Posterior cingulate gyrus (tissue), 11 donors: ENCODE results near the gene ACOT12.

Experiments used
- DNase-seq, 10 donors: peaks; one replicate each; pipeline versions ENCODE4 v3.0.0 to v3.0.0-alpha.2; 2020 to 2021; ENCODE audit warnings: mixed read lengths in 3 of 10
- intact Hi-C: fragments of 100-400 bp; cut with DNase I; formaldehyde crosslinking; loops from one replicate; pipeline ENCODE4 v1.15.1; 2023

Gene ACOT12

DNA sequence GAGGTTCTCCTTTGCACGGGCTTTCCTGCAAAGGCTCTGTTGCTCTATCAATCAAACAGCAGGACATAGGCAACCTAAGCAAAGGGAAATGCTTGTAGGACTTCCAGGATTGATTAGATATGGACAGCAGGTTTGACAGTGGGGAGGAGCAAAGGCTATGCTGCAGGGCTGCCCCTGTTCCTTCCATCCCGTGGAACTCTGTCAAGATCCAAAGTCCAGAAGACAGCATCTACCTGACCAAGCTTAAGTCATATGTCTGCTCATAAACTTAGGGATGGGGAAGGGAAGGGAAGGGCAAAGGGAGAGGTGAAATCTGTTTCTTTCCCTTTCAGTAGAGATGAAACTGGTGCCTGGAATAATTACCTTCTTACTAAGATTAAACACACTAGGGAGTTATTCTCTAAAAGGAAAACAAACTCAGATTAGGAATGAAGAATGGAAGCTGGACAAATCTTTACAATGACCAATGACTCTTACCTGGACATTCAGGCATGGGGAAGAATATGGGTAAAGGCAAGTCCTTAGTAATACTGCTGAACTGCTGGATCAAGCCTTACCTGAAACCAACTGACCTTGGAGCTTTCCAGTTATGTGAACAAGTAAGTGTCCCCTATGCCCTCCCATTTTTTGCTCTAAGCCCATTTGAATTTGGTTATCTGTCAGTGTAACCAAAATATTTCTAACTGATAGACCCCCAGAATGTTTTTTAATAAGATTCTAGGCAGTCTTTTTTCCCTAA lies 8.4 kb upstream of the ACOT12 start:
- no peak for DNase-seq
- intact Hi-C loops: no loop called here

DNA sequence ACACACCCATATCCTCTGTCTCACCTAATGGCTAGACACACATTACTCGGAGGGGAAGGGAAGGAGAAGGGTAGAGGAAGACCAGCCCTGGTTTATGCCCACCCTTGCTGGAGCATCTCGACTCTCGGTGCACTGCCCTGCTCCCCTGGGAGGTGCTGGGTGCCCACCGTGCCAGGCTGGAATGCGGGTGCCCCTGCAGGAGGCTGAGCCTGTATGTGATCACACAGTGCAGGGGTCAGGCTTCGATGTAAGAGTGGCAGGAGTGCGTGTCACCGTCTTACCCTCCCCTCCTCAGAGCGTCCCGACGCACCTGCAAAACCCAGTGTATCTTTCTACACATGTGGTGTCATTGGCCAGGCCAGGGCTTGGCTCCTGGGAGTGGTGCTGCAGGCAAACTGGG lies 7.3 kb upstream of the ACOT12 start:
- intact Hi-C loops: no loop called here
- peak in 1 of 10 donors; percentile 65 for DNase-seq

DNA sequence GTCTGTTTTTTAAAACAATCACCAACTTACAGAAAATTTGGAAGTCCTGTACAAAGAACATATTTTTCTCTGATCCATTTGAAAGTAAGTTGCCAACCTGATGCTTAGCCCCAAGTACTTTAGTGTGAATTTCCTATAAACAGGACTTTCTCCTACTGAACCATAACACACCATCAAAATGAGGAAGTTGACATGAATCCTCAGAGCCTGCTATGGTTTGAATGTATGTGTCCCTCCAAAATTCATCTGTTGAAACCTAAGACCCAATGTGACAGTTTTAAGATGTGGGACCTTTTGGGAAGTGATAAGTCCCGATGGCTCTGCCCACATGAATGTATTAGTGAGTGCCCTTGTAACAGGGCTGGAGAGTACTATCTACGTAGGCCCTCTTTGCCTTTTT lies 6.4 kb upstream of the ACOT12 start:
- intact Hi-C loops: no loop called here
- DNase-seq: no peak

DNA sequence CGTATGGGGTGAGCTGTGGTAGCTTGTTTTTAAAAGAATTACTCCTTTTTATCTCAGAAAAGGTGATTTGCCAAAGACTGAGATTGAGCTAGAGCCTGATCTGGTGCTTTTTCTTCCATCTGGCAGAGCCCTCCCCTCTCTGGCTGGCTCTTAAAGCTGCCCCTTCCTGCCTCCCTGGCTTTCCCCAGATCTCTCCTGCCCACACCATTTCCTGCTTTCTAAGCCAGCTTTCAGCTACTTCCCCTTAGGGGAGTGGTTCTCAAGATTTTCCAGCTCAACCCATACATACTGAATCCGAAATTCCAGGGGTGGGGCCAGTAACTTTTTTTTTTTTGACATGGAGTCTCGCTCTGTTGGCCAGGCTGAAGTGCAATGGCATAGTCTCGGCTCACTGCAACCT lies 4.8 kb upstream of the ACOT12 start:
- no peak for DNase-seq
- intact Hi-C loops: no loop called here

DNA sequence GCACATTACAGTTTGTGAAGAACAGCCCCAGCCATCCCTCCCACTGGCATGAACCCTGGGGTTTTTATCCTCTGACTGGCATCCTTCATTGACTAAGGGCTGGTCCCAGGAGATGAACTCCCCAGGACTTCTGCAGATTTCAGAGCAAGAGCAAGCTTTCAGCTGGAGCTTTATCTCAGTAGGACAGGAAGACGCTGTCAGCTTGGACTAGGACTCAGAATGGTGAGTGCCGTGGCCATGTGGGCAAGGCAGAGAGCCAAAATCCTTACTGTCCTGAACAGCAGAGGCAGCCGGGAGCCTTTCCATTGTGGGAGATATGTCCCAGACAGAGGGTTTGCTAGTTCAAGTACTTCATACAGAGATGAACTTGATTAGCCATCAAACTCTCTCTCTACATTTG lies 3.2 kb upstream of the ACOT12 start:
- peak in 4 of 10 donors; percentile 9 to 82 (median 48) for DNase-seq
- intact Hi-C loops: no loop called here

DNA sequence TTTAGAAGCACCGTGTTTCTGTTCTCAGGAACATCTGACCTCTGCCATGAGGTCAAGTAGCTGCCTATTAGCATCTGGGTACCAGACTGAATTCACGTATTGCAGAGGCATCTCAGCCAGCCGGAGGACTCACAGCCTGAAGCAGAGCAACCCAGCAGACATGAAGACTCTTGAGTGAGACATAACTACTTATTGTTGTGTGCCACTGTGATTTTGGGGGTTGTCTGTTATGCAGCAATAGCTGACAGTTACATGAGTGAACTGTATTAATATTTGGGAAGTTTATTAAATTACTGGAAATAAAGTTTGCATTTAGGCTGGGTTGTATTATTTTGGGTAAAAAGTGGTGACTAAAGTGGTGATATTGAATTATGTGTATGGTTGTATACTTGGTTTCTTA lies 1.3 kb upstream of the ACOT12 start:
- DNase-seq: peak in 1 of 10 donors; percentile 30
- intact Hi-C loops: no loop called here

DNA sequence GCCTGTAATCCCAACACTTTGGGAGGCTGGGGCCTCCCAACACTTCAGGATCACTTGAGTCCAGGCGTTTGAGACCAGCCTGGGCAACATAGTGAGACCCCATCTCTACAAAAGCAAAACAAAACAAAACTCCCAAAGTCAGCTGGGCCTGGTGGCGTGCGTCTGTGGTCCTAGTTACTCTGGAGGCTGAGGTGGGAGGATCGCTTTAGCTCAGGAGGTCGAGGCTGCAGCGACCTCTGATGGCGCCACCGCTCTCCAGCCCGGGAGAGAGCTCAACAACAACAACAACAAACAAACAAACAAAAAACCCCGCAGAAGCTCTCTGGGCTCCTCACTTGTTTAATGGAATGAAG lies 528 bp downstream of the ACOT12 start:
- intact Hi-C loops: no loop called here
- DNase-seq: no peak

DNA sequence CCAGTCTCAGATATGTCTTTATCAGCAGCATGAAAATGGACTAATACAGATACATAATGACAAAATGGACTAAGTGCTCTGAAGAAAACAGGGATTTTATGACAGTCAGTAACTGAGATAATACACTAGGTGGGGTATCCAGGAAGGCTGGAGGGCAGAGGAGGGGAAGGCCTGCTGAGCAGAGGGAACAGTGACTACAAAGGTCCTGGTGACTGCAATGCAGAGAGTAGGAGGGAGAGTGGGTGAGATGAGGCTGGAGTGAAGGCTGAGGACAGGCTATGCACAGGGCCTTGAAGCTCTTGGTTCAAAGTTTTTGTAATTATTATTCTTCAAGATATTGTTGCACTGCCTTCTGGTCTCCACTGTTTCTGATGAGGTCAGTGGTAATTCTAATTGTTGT lies 4.9 kb downstream of the ACOT12 start:
- no peak for DNase-seq
- intact Hi-C loops: no loop called here

DNA sequence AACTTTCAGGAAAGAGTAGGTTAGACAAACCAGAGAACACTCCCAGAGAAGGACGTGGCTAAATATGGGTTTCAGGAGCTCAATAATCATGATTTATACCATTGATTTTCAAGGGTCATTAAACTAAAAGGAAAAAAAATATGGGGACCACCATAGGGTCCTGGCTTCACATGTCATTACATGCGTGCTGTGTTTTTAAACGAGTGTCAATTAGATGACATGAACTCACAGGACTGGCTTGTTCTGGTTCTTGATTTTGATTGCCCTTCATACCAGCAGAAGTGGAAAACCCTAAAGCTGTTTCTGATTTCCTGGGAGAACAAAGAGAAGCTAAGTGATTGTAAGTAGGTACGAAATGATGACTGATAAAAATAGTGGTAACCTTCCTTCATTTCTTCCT lies 5.8 kb downstream of the ACOT12 start:
- intact Hi-C loops: no loop called here
- DNase-seq: no peak

DNA sequence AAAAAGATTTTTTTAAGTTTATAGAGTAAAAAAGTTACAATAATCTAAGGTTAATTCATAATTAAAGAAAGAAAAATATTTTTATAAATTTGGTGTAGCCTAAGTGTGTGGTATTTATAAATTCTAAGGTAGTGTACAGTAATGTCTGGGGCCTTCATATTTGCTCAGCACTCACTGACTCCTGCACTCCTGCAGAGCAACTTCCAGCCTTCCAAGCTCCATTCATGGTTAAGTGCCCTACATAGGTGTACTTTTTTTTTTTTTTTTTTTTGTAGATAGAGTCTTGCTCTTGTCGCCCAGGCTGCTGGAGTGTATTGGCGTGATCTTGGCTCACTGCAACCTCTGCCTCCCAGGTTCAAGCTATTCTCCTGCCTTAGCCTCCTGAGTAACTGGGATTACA lies 10.1 kb downstream of the ACOT12 start:
- intact Hi-C loops: no loop called here
- no peak for DNase-seq

DNA sequence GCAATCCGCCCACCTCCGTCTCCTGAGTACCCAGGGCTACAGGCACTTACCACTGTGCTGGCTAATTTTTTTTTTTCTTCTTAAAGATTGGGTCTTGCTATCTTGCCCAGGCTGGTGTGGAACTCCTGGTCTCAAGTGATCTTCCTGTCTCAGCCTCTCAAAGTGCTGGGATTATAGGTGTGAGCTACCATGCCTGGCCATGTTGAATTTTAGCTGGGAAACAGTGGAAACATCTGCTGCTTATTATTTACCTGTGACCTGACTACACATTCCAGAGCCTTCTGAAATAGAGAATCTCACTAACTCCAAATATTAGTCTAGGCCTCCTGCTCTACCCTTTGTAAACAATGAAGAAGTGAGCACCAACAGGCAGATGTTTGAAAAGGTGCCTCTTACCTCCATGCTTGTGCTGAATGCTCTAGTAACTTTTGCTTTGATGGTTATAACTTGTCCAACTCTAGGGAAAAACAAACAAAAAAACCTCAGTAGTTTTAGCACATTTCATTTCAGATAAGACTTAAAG lies 22.5 kb downstream of the ACOT12 start:
- no peak for DNase-seq
- intact Hi-C loops: no loop called here

DNA sequence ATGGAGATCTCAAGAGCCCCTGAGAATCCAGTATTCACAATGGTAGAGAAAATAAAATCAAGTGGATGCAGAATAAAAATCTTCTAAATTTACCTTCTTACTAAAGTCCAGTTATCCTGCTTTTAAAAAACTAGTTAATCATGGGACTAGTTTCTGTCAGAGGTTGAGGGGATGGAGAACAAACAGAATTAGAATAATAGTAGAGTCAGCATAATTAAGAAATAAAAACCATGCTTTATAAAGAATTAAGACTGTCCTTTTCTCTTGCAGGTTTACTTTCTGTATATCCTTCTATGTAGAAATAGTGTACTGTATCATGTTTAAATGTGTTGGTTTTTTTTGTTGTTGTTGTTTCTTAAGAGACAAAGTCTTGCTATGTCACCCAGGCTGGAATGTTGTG lies 23.0 kb downstream of the ACOT12 start:
- no peak for DNase-seq
- intact Hi-C loops: no loop called here

DNA sequence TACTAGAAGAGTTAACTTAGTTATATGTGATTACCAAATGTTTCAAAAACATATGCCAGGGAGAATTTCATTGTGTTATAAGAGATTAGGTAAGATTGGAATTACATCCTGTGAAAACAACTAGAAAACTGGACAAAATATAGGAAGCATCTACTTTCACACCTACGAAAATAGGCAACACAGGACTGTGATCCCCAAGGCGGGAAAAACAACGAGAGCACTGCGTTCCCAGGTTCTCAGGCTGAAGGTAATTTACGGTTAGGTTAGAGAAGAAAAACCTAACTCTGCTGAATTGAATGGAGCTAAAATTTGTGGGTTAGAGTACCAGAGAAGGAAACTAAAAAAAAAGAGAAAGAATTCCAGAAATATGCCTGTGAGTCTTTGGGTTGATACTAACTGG lies 28.4 kb downstream of the ACOT12 start:
- intact Hi-C loops: no loop called here

DNA sequence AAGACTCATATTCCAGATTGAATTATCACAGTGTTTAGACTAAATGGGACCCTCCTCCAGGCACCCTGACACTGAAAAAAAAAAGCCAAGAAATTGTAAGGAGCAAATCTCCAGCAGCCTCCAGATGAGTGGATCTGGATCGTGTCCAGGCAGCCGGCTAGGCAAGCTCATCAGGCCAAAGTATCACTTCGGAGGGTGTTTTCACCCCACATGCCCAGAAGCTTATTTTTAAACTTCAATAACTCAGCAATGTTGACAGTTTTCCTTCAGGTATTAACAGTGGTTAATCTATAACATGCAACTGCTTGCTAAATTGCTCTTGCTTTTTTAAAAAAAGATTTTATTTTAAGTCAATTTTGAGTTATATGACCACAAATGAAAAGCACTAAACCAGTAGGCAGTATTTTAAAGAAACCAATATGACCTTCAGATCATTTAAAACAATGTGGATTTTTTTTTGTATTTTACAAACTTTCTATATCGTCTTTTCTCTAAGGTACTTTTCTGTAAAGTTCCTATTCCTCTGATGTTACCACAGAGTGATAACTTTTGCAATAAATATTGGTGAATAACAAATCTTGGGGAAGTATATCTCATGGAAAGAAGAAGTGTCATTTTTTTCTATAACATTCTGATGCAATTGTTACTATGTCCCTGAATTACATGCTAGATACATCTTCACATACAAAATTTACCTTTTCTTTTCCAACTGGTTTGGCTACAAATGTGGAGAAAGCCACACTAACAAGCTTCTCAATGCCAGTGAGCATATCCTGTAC lies 30.7 kb downstream of the ACOT12 start:
- no peak for DNase-seq
- intact Hi-C loops: no loop called here

More for the DNA sequence above, 28.4 kb downstream of the ACOT12 start:
- DNase-seq: no peak

DNA sequence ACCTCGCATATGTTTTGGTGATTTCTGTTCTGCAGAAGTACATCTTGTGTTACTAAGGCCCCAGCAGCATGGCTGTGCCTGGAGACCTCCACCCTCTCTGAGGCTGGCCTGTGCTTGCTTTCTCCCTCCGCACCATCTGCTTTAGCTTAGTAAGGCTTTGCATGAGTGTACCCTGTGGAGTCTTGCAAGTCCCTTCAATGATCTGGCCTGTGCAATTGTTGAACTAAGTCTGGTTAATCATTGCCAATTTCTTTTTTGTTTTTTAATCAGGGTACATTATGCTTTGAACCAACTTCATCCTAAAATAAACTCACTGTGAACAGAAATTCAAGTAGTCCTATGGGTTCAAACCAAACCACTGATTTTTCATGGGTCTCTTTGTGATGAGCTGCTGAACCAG lies 32.3 kb downstream of the ACOT12 start:
- DNase-seq: no peak
- intact Hi-C loops: no loop called here

DNA sequence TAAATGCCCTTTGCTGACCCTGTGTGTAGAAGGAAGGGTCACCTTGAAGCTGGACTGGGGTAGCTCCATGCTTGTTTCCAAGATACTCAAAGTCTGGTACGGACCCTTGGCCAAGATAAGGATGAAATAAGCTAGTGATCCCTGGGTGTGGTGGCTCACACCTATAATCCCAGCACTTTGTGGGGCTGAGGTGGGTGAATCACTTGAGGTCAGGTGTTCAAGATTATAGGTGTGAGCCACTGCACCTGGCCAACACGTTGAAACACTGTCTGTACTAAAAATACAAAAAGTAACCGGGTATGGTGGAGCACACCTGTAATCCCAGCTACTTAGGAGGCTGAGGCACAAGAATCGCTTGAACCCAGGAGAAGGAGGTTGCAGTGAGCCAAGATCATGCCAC lies 33.3 kb downstream of the ACOT12 start:
- intact Hi-C loops: no loop called here
- DNase-seq: no peak

DNA sequence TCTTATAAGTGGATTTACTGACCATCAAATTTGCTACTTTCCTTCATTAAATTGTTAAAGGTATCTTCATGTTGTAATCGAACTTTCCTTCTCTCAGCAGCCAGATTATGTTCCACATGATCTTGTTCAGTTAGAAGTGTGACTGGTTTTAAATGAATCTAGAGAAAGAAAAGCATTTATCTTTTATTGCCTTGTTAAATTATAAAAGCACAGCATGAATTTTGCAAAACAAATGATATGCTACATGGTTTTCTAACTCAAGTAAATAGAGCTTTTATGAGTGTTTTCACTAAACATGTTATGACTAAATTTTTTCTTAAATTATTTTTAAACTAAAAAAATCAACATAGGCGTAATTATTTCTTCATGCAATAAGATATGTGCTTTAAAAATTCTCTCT lies 34.1 kb downstream of the ACOT12 start:
- DNase-seq: no peak
- intact Hi-C loops: no loop called here

DNA sequence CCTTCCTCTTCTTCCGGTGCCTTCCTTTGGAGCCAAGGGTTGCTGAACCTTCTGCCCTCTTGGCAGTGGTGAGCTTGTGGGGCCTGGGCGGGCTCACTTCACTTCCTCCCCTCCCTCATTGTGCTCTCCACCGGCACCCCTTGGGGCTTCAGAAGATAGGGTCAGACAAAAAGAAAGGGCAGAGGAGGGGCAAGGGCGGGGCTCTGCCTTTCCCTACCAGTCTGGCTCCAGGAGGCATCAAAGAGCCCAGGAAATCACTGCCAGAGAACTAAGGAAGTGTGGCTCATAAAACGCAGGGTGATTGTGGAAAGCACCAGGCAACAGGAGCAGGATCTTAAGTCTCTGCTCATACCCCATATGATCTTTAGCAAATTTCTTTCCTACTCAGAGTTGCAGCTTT lies 34.8 kb downstream of the ACOT12 start:
- intact Hi-C loops: no loop called here

DNA sequence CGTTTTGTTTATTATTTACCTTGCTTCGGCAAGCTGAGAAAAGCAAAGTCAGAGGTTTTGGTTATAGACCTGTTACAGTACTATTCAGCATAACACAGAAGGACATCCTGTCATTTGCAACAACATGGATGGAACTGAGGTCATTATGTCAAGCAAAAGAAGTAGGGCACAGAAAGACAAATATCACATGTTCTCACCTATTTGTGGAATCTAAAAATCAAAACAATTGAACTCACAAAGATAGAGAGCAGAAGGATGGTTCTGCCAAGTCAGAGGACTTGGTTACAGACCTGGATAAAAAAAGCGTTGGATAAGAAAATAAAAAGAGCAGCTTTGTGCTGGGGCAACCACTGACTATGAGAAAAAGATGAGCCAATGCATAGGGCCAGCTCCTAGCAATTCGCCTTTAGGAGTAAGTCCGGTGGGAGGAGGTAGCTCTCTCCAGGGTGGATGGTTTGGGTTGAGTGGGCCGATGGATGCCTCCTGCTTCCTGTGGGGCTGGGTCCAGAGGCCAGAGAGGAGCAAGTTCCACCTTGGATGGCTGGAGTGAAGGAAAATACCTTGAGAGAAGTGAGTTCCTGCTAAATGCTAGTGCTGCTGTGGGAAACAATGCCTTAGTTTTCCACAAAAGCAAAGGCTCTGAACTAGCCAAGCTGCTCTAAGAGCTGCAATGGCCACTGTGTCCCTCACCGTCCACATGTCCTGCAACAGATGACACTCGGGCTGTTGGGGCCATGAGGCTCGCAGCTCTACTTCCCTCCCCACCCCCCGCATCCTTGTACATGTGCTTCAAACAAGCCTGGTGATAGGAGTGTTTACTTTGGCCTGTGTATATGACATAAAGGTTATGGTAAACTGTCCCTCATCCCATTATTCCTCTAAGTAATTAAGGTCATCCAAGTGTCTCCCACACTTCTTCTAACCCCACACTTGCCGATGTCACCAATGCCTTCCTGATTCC lies 38.4 kb downstream of the ACOT12 start:
- intact Hi-C loops: no loop called here
- DNase-seq: no peak

More for the DNA sequence above, 34.8 kb downstream of the ACOT12 start:
- no peak for DNase-seq

DNA sequence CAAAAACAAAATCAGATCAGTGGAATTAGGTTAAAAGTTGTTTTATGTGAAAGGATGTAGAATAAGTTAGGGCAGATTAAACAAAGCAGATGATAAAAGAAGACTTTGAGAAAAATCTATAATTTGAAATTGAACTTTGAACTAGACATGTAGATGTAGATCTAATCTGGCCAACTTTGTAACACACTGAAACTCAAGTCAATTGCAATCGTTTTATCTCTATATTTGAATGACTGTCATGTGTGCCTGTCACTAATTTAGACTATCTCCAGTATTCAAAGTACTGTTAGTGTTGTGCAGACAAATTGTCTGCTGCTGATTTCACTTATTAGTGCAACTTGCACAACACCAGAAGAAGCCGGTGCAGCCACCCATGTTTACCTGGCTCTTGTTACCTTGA lies 39.8 kb downstream of the ACOT12 start:
- no peak for DNase-seq
- intact Hi-C loops: no loop called here

DNA sequence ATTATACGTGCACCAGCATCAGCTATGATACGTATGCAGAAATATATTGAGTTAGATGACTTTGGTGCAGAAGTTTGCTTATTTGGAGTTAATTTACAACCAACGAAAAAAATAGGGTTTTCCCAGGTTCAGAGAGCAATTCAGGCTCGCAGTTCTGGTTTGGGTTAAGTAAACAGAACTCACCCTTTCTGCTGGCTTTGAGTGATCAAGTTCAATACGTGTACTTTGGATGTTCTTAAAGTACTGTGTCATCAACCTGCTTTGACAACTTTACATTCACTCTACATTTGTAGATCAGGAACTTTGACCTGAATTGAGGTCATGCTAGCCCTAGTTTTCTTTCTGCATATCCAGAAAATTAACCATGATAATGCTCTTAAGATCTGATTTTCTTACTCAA lies 40.7 kb downstream of the ACOT12 start:
- no peak for DNase-seq
- intact Hi-C loops: no loop called here
